IMR-90 (cell line): ENCODE data around the gene LDHB. TPM values are rescaled to one million over a fixed set of nuclear protein-coding genes. Genes with fewer than 3 reads are reported as not detected.

Source experiments
- ATAC-seq: fragments of 200-7000 bp; cut with Tn5 transposase; 2 replicates; pipeline ENCODE4 v1.9.1; 2020; ENCODE audit warnings: low read depth, mild to moderate bottlenecking, moderate library complexity
- BruUV-seq: library from RNA; stranded (reverse); fragments of 400-500 nt; replicated peaks from 2 replicates; lab custom pipeline; 2021; lab: Mats Ljungman, UMichigan
- CTCF ChIA-PET: fragments of 300-600 bp; formaldehyde crosslinking; extraction: SDS; loops from one replicate; lab custom pipeline; 2021; ENCODE audit warnings: antibody characterized with exemption; lab: Yijun Ruan, JAX
- POLR2A ChIA-PET: fragments of 300-600 bp; sonication (Branson Sonifier 250); formaldehyde crosslinking; loops from one replicate; lab custom pipeline; 2022; ENCODE audit warnings: antibody characterized with exemption; ENCODE audit not compliant: unreplicated experiment; lab: Charles Lee
- DNase-seq: peaks from one replicate; pipeline ENCODE4 v3.0.0; 2013
- H2AFZ ChIP-seq: replicated peaks from 2 replicates; pipeline ENCODE3; 2013; ENCODE audit warnings: low read length, mild to moderate bottlenecking; ENCODE audit not compliant: poor library complexity
- H2AK5ac ChIP-seq: 2 replicates; pipeline ENCODE4 v1.6.1; 2013; ENCODE audit warnings: low read depth, low read length, inconsistent platforms
- H2AK9ac ChIP-seq: replicated peaks from 2 replicates; pipeline ENCODE3; 2013; ENCODE audit warnings: mild to moderate bottlenecking, low read depth, low read length, moderate library complexity; ENCODE audit not compliant: poor library complexity
- H2BK120ac ChIP-seq: 2 replicates; pipeline ENCODE4 v1.6.1; 2013; ENCODE audit warnings: low read depth, low read length, inconsistent platforms
- H2BK15ac ChIP-seq: 3 replicates; pipeline ENCODE4 v1.6.1; 2013; ENCODE audit warnings: low read depth, low read length, inconsistent platforms
- H2BK20ac ChIP-seq: 2 replicates; pipeline ENCODE4 v1.6.1; 2013; ENCODE audit warnings: low read depth, mild to moderate bottlenecking, inconsistent platforms, low read length, moderate library complexity
- H2BK5ac ChIP-seq: 2 replicates; pipeline ENCODE4 v1.6.1; 2013; ENCODE audit warnings: mild to moderate bottlenecking, low read depth, low read length, inconsistent platforms; ENCODE audit not compliant: poor library complexity, severe bottlenecking
- H3K14ac ChIP-seq: replicated peaks from 2 replicates; pipeline ENCODE4 v1.6.1; 2013; ENCODE audit warnings: low read depth, low read length, inconsistent platforms
- H3K18ac ChIP-seq: 2 replicates; pipeline ENCODE4 v1.6.1; 2013; ENCODE audit warnings: low read depth, low read length, control low read depth
- H3K23ac ChIP-seq: 2 replicates; pipeline ENCODE4 v1.6.1; 2013; ENCODE audit warnings: low read depth, low read length, inconsistent platforms
- H3K27ac ChIP-seq: 2 replicates; pipeline ENCODE4 v1.5.1; 2013; ENCODE audit warnings: mild to moderate bottlenecking, control low read depth, low read length; ENCODE audit not compliant: insufficient read depth
- H3K27me3 ChIP-seq: 2 replicates; pipeline ENCODE4 v1.6.1; 2013; ENCODE audit warnings: low read length; ENCODE audit not compliant: control insufficient read depth, insufficient read depth
- H3K36me3 ChIP-seq: 2 replicates; pipeline ENCODE4 v1.6.1; 2013; ENCODE audit warnings: low read length, mixed read lengths; ENCODE audit not compliant: control insufficient read depth, insufficient read depth
- H3K4ac ChIP-seq: 2 replicates; pipeline ENCODE4 v1.6.1; 2013; ENCODE audit warnings: low read depth, low read length, inconsistent platforms
- H3K4me1 ChIP-seq: 2 replicates; pipeline ENCODE4 v1.6.1; 2013; ENCODE audit warnings: low read length, mixed read lengths; ENCODE audit not compliant: control insufficient read depth, insufficient read depth
- H3K4me2 ChIP-seq: 2 replicates; pipeline ENCODE4 v1.6.1; 2013; ENCODE audit warnings: low read depth, mild to moderate bottlenecking, control low read depth, low read length, moderate library complexity
- H3K4me3 ChIP-seq: 2 replicates; pipeline ENCODE4 v1.5.1; 2013; ENCODE audit warnings: low read depth, mild to moderate bottlenecking, control low read depth, low read length, moderate library complexity; ENCODE audit not compliant: insufficient read depth
- H3K56ac ChIP-seq: 2 replicates; pipeline ENCODE4 v1.6.1; 2013; ENCODE audit warnings: low read length, inconsistent platforms; ENCODE audit not compliant: insufficient read depth; ENCODE audit errors: extremely low read depth
- H3K79me1 ChIP-seq, 2 experiments: 2 replicates each; pipeline ENCODE4 v1.6.1; 2013; ENCODE audit warnings: low read length in 2 of 2, inconsistent platforms in 1 of 2, low read depth in 1 of 2
- H3K9ac ChIP-seq: 2 replicates; pipeline ENCODE4 v1.6.1; 2013; ENCODE audit warnings: low read depth, low read length, control low read depth
- H3K9me1 ChIP-seq: 2 replicates; pipeline ENCODE4 v1.6.1; 2013; ENCODE audit warnings: low read length, inconsistent platforms; ENCODE audit not compliant: insufficient read depth
- H3K9me3 ChIP-seq: 2 replicates; pipeline ENCODE4 v1.6.1; 2013; ENCODE audit warnings: low read length; ENCODE audit not compliant: control insufficient read depth, insufficient read depth
- H4K20me1 ChIP-seq: 2 replicates; pipeline ENCODE4 v1.6.1; 2013; ENCODE audit warnings: low read length, inconsistent platforms; ENCODE audit not compliant: insufficient read depth
- H4K5ac ChIP-seq: 2 replicates; pipeline ENCODE4 v1.6.1; 2013; ENCODE audit warnings: mild to moderate bottlenecking, low read depth, low read length, control low read depth
- H4K8ac ChIP-seq, 2 experiments: 2 replicates each; pipeline ENCODE4 v1.6.1; 2013; ENCODE audit warnings: low read depth in 2 of 2, low read length in 2 of 2, control low read depth in 1 of 2, inconsistent platforms in 1 of 2
- H4K91ac ChIP-seq: 2 replicates; pipeline ENCODE4 v1.6.1; 2013; ENCODE audit warnings: low read depth, low read length, inconsistent platforms; ENCODE audit not compliant: insufficient read depth
- BHLHE40 ChIP-seq: fragments of 150-350 bp; IDR thresholded peaks from 2 replicates; pipeline ENCODE4 v1.6.1; 2016; ENCODE audit warnings: mild to moderate bottlenecking, low read depth, low read length
- CEBPB ChIP-seq: IDR thresholded peaks from 2 replicates; pipeline ENCODE4 v1.6.1; 2012; ENCODE audit warnings: low read depth, low read length, improper control_type of control experiment
- CHD1 ChIP-seq: IDR thresholded peaks from 2 replicates; pipeline ENCODE4 v1.6.1; 2012; ENCODE audit warnings: low read depth, low read length, improper control_type of control experiment
- FOS ChIP-seq: fragments of 150-350 bp; IDR thresholded peaks from 2 replicates; pipeline ENCODE4 v1.6.1; 2016; ENCODE audit warnings: low read depth, low read length
- MAFK ChIP-seq: IDR thresholded peaks from 2 replicates; pipeline ENCODE4 v1.6.1; 2012; ENCODE audit warnings: low read depth, low read length, improper control_type of control experiment
- MAZ ChIP-seq: IDR thresholded peaks from 2 replicates; pipeline ENCODE4 v1.6.1; 2012; ENCODE audit warnings: low read depth, mild to moderate bottlenecking, low read length, improper control_type of control experiment, moderate library complexity, borderline replicate concordance
- MXI1 ChIP-seq: IDR thresholded peaks from 2 replicates; pipeline ENCODE4 v1.6.1; 2012; ENCODE audit warnings: low read depth, mild to moderate bottlenecking, low read length, moderate library complexity, borderline replicate concordance
- NFE2L2 ChIP-seq: fragments of 150-350 bp; IDR thresholded peaks from 2 replicates; pipeline ENCODE4 v1.6.1; 2016; ENCODE audit warnings: low read depth, mild to moderate bottlenecking, low read length
- POLR2A ChIP-seq: IDR thresholded peaks from 2 replicates; pipeline ENCODE4 v1.6.1; 2012; ENCODE audit warnings: mild to moderate bottlenecking, low read depth, low read length
- RAD21 ChIP-seq: IDR thresholded peaks from 2 replicates; pipeline ENCODE4 v1.6.1; 2012; ENCODE audit warnings: low read length, improper control_type of control experiment
- RCOR1 ChIP-seq: IDR thresholded peaks from 2 replicates; pipeline ENCODE4 v1.6.1; 2012; ENCODE audit warnings: mild to moderate bottlenecking, low read length, improper control_type of control experiment; ENCODE audit not compliant: insufficient replicate concordance
- RFX5 ChIP-seq: IDR thresholded peaks from 2 replicates; pipeline ENCODE4 v1.8.0; 2012; ENCODE audit warnings: low read depth, mild to moderate bottlenecking, low read length, moderate library complexity
- SMC3 ChIP-seq: fragments of 150-350 bp; IDR thresholded peaks from 2 replicates; pipeline ENCODE4 v1.6.1; 2016; ENCODE audit warnings: low read depth, mild to moderate bottlenecking, antibody characterized with exemption, low read length, moderate library complexity
- dilution Hi-C: fragments of 300-500 bp; cut with HindIII; formaldehyde crosslinking; loops from one replicate; pipeline ENCODE4 v1.14.3; 2018; ENCODE audit warnings: low sequenced_read_pairs; ENCODE audit not compliant: unreplicated experiment
- in situ Hi-C: fragments of 300-500 bp; cut with MboI; formaldehyde crosslinking; loops from 3 replicates; pipeline ENCODE4 v1.14.3; 2019; ENCODE audit warnings: low sequenced_read_pairs, inconsistent platforms, mixed read lengths
- intact Hi-C: fragments of 100-400 bp; cut with micrococcal nuclease; formaldehyde crosslinking; loops from 2 replicates; pipeline ENCODE4 v1.10.0; 2022
- polyA plus RNA-seq, 3 experiments: library from polyadenylated mRNA; depleted of rRNA; stranded (reverse); fragments of >200 nt; gene quantifications; 2 replicates each; pipeline ENCODE4 v1.2.3, GENCODE V29; 2012; ENCODE audit warnings: low replicate concordance in 1 of 3
- total RNA-seq: library from RNA; depleted of rRNA; stranded (reverse); fragments of >200 nt; gene quantifications from 2 replicates; pipeline ENCODE4 v1.2.3, GENCODE V29; 2012
- TF ChIP-seq, protein P1 (sequence below): fragments of 150-350 bp; IDR thresholded peaks from 2 replicates; pipeline ENCODE4 v1.6.1; 2016; ENCODE audit warnings: low read depth, mild to moderate bottlenecking, low read length, moderate library complexity, borderline replicate concordance
- TF ChIP-seq, protein P2 (sequence below): conservative IDR thresholded peaks from 2 replicates; pipeline ENCODE4 v1.5.1; 2012; ENCODE audit warnings: mild to moderate bottlenecking, low read depth, low read length, improper control_type of control experiment
- TF ChIP-seq, protein P3 (sequence below): fragments of 150-350 bp; IDR thresholded peaks from 2 replicates; pipeline ENCODE4 v1.6.1; 2017; ENCODE audit warnings: mild to moderate bottlenecking, antibody characterized with exemption, low read length, low read depth

Gene LDHB
- total and polyA plus RNA-seq, 2 of the 4 experiments (the other 2 are of a cell fraction), result 623 to 630 TPM

DNA sequence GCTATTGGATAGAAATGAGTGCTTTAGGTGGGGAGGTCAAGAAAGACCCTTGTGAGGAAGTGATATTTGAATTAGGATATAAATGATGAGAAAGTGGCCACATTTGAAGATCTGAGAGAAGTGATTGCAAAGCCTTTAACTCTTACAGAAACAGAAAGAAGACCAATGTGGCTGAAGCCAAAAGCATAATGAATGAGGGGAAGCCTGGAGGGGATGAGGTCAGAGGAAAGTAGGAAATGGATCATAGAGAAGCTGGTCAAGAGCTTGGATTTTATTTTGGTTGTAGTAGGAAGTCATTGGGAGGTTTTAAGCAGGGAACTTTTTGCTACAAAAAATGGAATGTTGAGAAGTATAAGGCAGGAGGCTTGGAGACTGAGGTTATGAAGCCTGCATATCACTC, 49.4 kb downstream of the LDHB start:
- no peaks in the 10 kb centered on the region; the same call in 1 of the 2 replicates for H3K27me3 ChIP-seq
- DNase-seq, result no peak
- H2BK15ac ChIP-seq, result no peak overlapping the region
- H3K23ac ChIP-seq, result no peak overlapping the region
- dilution Hi-C loops (no loop called here), intact Hi-C loops (loop anchor here (10.0 kb wide), 1 partner anchor 407 kb away; no protein-coding TSS in a partner anchor), in situ Hi-C loops (loop anchor here (10.0 kb wide), 1 partner anchor 67 kb away; no protein-coding TSS in a partner anchor)
- H2AK9ac ChIP-seq, result no peak overlapping the region
- H3K56ac ChIP-seq, result no peak overlapping the region
- H3K4me2 ChIP-seq, result no peak overlapping the region
- no peaks in the 10 kb centered on the region for H4K20me1 ChIP-seq
- H2BK5ac ChIP-seq, result no peak overlapping the region
- no peak overlapping the region for H4K5ac ChIP-seq
- ATAC-seq, result no peak
- CTCF ChIA-PET, result interaction anchor here (0.5 to 1.7 kb wide), 3 partner anchors 72 to 404 kb away, joined by 3 to 5 read pairs (median 4); no protein-coding TSS in a partner anchor
- no peak overlapping the region for H3K4ac ChIP-seq
- H4K8ac ChIP-seq, result no peak overlapping the region
- H3K9me3 ChIP-seq, result no peaks in the 10 kb centered on the region
- no peak overlapping the region for H3K9ac ChIP-seq
- no peak overlapping the region for H2AFZ ChIP-seq
- no peaks in the 10 kb centered on the region for H3K79me1 ChIP-seq
- no peak overlapping the region for H3K14ac ChIP-seq
- H3K18ac ChIP-seq, result no peak overlapping the region
- H3K9me1 ChIP-seq, result no peaks in the 10 kb centered on the region
- H3K4me3 ChIP-seq, result no peak overlapping the region
- POLR2A ChIA-PET, result no interaction called here
- TF ChIP-seq NFE2L2 (no peak), POLR2A (no peak), SMC3 (no peak), CEBPB (no peak), MAFK (no peak), MAZ (no peak), RCOR1 (no peak), RFX5 (no peak), BHLHE40 (no peak), RAD21 (no peak), CHD1 (no peak), MXI1 (no peak), FOS (no peak)
- TF ChIP-seq, protein P1, sequence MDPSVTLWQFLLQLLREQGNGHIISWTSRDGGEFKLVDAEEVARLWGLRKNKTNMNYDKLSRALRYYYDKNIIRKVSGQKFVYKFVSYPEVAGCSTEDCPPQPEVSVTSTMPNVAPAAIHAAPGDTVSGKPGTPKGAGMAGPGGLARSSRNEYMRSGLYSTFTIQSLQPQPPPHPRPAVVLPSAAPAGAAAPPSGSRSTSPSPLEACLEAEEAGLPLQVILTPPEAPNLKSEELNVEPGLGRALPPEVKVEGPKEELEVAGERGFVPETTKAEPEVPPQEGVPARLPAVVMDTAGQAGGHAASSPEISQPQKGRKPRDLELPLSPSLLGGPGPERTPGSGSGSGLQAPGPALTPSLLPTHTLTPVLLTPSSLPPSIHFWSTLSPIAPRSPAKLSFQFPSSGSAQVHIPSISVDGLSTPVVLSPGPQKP, result no peak
- TF ChIP-seq, protein P2, sequence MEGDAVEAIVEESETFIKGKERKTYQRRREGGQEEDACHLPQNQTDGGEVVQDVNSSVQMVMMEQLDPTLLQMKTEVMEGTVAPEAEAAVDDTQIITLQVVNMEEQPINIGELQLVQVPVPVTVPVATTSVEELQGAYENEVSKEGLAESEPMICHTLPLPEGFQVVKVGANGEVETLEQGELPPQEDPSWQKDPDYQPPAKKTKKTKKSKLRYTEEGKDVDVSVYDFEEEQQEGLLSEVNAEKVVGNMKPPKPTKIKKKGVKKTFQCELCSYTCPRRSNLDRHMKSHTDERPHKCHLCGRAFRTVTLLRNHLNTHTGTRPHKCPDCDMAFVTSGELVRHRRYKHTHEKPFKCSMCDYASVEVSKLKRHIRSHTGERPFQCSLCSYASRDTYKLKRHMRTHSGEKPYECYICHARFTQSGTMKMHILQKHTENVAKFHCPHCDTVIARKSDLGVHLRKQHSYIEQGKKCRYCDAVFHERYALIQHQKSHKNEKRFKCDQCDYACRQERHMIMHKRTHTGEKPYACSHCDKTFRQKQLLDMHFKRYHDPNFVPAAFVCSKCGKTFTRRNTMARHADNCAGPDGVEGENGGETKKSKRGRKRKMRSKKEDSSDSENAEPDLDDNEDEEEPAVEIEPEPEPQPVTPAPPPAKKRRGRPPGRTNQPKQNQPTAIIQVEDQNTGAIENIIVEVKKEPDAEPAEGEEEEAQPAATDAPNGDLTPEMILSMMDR, result no peak
- TF ChIP-seq, protein P3, sequence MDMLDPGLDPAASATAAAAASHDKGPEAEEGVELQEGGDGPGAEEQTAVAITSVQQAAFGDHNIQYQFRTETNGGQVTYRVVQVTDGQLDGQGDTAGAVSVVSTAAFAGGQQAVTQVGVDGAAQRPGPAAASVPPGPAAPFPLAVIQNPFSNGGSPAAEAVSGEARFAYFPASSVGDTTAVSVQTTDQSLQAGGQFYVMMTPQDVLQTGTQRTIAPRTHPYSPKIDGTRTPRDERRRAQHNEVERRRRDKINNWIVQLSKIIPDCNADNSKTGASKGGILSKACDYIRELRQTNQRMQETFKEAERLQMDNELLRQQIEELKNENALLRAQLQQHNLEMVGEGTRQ, result no peak
- H3K36me3 ChIP-seq, result no peaks in the 10 kb centered on the region
- no peak overlapping the region for H3K27ac ChIP-seq
- BruUV-seq, result no TSS peak
- no peak overlapping the region for H2BK20ac ChIP-seq
- H3K4me1 ChIP-seq, result no peaks in the 10 kb centered on the region
- H2BK120ac ChIP-seq, result no peak overlapping the region
- no peak overlapping the region for H4K91ac ChIP-seq
- H2AK5ac ChIP-seq, result no peak overlapping the region
